Choroid plexus epithelial cell (primary cell): ENCODE measurements around the gene TCF3.

Experiments used
- DNase-seq: peaks from one replicate; pipeline ENCODE4 v3.0.0-alpha.2; 2010; ENCODE audit warnings: low read depth
- H3K4me3 ChIP-seq: 2 replicates; pipeline ENCODE4 v1.5.1; 2011; ENCODE audit warnings: low read depth, mild to moderate bottlenecking, control low read depth, low read length, moderate library complexity
- CTCF ChIP-seq: conservative IDR thresholded peaks from 2 replicates; pipeline ENCODE4 v1.5.1; 2011; ENCODE audit warnings: low read depth, mild to moderate bottlenecking, control low read depth, inconsistent platforms, low read length, moderate library complexity

TCF3 gene

GRCh38 chr19:1619703-1620102 lies 32.7 kb downstream of the TCF3 start:
- H3K4me3 ChIP-seq, result no peak overlapping the region
- TF ChIP-seq CTCF, result no peak
- DNase-seq, result no peak

GRCh38 chr19:1619094-1619439 lies 33.3 kb downstream of the TCF3 start:
- TF ChIP-seq CTCF, result no peak
- DNase-seq, result no peak
- H3K4me3 ChIP-seq, result no peak overlapping the region

- TF ChIP-seq CTCF, result peak; percentile 53
- H3K4me3 ChIP-seq, result no peak overlapping the region
- peak; percentile 26 for DNase-seq
Measured at GRCh38 chr19:1618157-1619093, 34.0 kb downstream of the TCF3 start.

GRCh38 chr19:1616875-1617274 lies 35.5 kb downstream of the TCF3 start:
- no peak overlapping the region for H3K4me3 ChIP-seq
- TF ChIP-seq CTCF, result no peak
- DNase-seq, result no peak

- DNase-seq, result peak; percentile 22
- no peak overlapping the region for H3K4me3 ChIP-seq
- TF ChIP-seq CTCF, result no peak
Measured at GRCh38 chr19:1616396-1616795, 36.0 kb downstream of the TCF3 start.

GRCh38 chr19:1615156-1615765 lies 37.2 kb downstream of the TCF3 start:
- H3K4me3 ChIP-seq, result no peak overlapping the region
- no peak for TF ChIP-seq CTCF
- DNase-seq, result no peak
